GM21447 (cell line): Measurements from ENCODE around the gene MYBPC1.
A peak's percentile ranks its signal among the peaks of the same experiment; 100 is the strongest.

Experiments
- ATAC-seq: cut with Tn5 transposase; IDR thresholded peaks from one replicate; pipeline ENCODE4 v1.9.1; 2021; ENCODE audit not compliant: unreplicated experiment

The MYBPC1 gene

DNA sequence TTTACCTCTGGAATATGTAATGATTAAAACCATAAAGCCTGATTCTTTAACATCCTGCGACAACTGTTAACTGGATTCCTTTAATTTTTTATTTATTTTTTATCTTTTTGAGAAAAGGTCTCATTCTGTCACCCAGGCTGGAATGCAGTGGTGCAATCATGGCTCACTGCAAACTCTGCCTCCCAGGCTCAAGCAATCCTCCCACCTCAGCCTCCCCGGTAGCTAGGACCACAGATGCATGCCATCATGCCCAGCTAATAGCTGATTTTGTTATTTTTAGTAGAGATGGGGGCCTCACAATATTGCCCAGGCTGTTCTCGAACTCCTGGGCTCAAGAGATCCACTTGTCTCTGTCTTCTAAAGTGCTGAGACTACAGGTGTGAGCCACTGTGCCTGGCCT is 3.7 kb downstream of the MYBPC1 start:
- no peak for ATAC-seq

DNA sequence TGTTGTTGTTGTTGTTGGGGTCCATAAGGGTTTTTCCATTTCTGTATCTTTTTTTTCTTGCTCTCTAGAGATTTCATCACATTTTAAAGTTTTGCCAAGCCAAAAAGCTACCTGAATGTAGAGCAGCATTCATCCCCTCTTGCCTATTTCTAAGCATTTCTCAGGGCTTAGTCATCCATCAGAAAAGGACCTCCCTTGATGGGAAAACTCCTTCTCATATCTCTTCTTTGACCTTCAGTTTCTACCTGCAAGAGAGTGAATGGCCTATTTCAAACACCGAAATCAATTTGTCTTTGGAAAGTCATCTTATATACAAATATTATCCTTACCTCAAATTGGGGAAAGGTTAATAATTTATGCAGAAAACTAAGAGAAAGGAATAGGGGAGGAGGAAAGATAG is 4.5 kb downstream of the MYBPC1 start:
- no peak for ATAC-seq

DNA sequence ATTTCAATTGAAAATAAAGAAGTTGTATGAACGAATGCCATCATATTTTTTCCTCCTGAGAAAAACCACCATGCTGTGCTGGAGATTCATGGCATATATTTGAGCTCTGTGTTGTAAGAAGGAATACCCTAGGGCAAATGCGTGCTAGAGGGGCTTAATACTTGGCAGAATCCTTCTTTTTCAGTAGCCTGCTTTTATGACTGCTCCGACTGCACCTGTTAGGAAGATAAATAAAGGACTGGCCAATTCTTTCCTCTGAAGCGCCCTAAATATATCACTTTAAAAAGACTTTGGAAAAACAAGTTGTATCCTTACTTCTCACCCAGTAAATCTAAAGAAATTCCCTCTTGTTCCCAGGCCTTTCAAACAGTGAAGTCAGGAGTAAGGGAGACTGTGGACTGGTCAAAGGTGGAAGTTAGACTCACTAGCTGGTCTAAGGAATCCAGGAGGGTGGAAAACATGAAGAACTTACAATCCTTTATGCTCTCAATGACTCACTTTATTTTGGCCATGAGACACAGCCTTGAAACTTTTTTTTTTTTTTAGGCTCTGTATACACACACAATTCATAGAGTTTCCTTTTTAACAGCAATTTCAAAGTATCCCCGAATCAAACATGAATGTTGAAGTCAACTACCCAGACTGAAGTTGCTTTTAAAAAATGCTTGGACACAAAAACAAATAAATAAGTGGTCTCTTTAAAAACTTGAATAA is 5.2 kb downstream of the MYBPC1 start:
- ATAC-seq = no peak

DNA sequence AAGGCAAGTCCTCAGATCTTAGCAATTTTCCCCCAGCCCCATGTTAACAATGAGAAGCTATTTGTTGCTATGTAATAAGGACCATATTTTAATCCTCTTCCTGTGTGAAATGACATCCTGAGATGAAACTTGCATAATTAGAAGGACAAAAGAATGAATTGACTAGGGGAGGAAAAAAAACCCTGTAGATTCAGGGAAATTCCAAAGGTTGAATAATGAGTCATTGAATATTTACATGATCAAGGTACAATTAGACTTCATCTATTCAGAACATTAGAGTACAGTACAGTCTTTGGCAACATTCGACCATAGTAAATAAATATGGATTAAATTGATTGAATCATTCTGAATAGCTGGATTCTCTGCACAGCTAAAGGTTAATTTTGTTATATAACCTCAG is 9.4 kb downstream of the MYBPC1 start:
- ATAC-seq = no peak

DNA sequence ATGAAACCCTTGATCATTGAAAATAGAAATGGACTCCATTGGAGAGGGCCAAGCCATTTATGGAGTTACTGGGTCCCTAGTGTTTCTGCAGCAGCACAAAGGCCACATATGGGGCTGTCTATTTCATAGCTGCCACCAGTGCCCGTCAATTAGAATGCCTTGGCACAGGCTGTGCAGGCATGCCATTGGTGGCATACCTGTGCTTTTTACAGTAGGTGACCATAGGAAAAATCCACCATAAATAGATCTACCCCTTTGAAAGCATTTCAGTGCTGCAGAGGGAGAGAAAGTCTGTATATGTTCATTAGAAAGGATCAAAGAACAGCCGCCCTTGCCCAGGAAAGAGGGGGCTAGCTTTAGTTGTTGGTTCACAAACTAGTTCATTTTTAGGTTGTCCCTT is 13.1 kb downstream of the MYBPC1 start:
- no peak for ATAC-seq

DNA sequence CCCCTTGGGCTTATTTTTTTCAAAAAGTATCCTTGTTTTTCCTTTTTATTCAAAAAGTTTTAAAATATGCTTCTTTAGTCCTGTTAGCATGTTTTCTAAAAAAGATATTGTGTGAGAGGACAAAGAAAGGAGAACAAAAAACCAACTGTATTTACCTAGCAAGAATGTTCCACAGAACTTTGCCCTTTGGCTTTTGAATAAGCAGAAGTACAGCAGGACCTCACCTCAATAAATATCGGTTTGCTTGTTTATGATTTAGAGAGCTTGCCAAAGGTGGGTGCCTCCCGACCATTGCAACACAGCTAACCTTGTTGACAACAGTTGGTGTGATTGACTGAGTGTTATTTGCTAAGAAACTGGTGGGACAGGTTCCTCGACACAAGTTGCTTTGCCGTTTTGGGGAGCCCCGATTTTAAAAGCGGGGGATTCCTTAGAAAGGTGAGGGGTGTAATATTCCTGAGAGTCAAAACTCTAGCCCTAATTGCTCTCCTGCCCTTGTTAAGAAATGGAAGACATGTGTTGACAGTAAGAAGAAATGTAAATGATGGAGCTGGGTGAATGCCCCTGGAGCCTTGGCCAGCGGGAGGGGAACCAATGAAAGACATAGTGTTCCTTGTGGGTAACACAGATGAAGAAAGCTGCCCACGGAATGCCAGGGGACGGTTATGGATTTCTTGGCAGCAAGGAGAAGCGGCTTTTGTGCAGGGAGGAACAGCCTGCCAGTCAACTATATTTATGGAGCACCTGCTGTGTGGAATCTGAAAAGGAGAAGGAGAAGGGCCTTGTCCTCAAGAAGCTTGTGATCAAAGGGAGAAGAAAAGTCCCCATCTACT is 13.7 kb downstream of the MYBPC1 start:
- ATAC-seq = no peak

DNA sequence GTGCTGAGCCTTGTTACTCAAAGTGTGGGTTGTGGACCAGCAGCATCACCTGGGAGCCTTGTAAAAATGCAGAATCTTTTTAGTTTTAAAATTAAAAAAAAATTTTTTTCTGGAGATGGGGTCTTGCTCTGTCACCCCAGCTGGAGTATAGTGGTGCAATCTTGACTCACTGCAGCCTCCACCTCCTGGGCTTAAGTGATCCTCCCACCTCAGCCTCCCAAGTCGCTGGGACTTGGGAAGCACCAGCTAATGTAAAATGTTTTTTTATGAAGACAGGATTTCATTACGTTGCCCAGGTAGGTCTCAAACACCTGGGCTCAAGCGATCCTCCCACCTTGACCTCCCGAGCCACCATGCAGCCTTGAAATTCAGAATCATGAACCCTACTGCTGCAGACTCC is 14.4 kb downstream of the MYBPC1 start:
- no peak for ATAC-seq

DNA sequence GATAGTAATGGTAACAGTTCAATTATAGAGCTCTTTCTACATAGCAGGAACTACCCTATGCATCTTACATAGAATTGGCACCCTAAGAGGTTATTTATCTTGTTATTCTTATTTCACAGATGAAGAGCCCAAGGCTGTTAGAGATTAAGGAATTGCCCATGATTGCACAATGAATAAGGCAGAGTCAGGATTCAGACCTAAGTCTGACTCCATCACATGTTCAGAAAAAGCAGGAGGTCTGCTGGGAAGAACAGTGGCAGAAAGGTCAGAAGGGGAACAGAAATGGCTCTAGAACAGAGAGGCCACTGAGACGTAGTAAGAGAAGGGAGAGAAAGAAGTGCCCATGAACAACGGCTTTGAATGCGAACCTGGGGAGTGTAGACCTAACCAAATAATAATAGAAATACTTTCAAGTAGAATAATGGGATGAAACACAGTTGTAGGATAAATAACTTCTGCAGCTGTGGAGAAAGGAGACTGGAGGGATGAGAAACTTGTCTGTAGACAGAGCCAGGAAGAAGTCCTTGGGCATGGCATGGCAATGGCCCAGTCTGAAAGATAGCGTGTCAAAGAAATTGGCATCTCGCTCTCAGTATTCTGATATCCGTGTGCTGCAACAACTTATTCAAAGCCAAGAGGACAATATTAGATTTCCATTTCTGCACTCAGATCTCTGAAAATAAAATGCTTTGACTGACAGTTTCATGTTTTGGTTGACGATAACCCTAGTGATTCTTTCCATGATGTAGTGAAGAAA is 17.6 kb downstream of the MYBPC1 start:
- ATAC-seq = no peak

DNA sequence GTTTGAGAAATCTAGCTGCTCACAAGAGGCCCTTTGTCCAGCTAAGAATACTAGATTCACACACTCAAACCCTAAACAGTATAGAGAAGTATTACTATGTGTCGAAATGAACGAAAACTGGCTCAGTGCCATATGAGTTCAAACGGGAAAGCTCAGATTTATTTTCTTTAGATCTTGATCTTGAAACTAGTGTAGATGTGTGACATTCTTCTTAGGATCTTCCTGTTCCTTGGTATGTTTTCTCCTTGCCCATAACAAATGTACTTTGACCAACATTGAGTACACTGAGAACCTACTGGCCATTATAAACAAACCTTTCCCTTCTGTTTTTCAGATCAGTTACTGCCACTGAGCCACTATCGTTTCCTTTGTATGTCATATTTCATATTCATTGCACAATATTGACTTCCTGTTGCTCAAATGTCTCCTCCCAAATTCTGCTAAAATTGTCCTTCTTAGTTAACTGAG is 21.3 kb downstream of the MYBPC1 start:
- ATAC-seq = no peak

DNA sequence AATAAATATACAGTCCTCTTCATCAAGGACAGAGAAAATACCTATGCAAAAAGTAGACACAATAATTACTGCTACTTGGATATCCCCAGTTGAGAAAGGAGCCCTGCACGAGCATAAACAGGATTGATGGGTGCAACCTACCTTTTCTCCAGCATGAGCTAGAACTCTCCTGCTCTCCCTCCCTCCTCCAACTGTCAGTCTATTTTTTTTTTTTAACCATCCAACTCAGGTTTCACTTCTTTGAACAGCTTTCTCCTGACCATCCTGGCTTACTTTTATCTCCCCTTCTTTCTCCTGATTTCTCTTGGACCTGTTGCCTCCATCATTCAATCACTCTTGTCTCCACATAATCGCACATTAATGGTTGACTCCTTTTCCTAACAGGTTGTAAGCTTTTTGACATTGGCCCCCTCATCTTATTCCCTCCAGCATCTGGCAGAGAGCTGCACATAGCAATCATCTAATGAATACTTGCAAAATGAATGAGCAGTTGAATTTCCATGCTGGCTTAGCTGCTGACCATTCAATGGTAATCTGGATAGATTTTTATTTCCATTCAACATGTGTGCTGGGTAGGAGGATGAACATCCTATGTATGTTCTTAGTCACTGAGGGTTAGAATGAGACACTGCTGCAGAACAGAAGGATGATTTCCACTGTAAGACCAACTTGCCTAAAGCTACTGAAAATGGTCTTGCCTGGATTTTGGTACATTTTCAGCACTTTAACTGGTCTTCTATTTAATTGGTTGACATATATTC is 24.4 kb downstream of the MYBPC1 start:
- ATAC-seq = no peak

DNA sequence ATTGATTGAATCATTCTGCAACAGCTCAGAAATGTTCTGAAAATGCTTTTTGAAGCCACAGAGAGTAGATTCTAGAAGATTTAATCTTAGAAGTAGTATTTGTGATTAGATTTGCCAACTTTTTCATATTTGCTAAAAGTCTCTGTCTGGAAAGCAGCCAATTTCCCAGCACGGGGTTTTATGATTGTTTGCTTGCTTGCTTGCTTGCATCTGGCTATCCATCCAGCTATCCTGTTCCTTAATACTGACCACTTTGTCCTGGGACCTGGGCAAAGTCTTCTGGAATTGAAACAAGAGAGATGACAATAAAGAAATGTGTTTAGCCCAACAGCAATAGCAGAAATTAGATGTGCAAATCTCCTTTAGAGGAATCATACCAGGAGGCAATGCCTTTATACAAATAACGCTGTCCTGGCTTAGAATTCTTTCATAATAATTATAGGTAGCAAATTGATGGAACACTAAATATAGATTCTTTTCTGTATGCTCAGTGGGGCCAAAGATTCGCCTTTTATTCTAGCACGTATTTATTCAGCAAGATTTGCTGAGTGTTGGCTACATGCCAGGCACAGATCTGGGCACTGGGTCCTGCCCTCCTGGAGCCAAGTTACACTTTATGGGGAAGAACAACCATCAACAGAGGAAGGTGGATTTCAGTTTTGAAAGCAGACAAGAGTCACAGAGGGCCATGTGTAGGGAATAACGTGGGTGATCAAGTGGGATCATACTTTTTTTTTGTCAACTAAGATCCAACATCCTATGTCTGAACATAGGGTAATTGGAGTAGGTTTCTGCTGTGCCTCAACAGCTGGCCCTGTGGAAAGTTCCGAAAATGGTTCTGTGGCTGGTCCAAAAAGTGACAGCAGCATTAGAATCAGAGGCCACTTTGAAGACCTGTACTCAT is 25.3 kb downstream of the MYBPC1 start:
- no peak for ATAC-seq

DNA sequence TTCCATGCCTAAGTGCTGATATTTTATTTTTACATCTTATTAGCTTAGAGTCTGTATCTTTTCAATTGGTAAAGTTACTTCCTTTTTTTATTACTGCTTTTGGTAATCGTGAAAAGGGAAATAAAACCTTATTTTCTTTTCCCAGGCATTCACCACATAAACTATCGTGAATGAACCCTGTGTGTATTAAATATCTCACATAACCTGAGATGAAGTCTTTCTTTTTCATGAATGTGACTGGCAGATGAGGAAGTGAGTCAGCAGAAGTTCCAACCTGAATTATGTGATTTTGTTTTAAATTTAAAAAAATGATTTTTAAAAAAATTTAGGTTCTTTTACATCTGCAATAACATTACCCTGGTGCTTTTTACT is 26.0 kb downstream of the MYBPC1 start:
- ATAC-seq = no peak

DNA sequence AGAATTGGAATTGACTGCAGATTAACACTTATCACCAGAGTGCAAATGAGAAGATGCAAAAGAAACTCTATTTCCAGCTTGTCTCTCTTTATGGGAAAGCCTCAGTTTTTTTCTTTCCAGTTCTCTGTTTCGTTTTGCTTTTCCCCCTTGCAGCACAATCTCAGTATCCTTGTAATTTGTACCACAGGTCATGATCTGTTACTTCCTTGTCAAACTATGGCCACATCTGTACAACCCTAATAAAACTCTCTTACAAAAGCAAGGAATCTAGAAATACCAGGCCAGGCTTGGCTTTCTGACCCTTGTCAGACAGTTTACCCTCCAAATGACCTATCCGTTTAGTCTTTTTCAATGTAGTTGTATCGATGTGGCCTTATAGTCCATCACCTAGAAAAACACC is 33.9 kb downstream of the MYBPC1 start:
- ATAC-seq = no peak

DNA sequence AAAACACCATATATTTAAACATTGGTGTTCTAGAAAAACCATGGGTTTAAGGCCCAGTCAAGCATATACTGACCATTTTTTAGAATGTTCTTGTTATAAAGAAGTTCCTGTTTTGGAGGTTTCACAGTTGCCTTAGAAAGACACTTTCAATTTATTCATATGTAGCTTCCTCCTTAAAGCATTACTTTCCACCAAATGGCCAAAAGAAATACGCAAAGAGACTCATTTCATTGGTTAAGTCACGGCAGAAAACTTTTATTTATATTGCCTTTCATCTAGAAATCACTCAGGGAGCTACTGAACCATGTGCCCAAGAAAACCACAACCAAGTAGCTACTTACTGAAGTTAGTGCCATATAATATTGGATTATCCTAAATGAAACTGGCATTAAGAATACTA is 40.0 kb downstream of the MYBPC1 start:
- peak; percentile 98 for ATAC-seq

DNA sequence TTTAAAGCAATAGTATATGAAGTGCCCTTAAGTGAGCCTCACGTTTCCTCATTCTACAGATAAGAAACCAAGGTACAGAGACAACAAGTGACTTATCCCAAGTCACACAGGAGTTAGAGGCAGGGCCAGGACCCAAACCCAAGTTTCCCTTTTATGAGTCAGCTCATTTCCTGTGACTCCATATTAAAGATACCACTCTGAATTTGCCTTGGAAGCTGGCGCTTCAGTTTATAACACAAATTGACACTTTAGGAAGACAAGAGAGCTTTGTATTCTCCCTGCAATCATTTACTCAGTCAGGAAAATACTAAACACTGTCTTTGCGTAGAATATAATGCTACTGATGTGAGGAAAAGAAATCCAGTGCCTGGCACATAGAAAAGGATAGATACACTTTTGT is 43.2 kb downstream of the MYBPC1 start:
- no peak for ATAC-seq

DNA sequence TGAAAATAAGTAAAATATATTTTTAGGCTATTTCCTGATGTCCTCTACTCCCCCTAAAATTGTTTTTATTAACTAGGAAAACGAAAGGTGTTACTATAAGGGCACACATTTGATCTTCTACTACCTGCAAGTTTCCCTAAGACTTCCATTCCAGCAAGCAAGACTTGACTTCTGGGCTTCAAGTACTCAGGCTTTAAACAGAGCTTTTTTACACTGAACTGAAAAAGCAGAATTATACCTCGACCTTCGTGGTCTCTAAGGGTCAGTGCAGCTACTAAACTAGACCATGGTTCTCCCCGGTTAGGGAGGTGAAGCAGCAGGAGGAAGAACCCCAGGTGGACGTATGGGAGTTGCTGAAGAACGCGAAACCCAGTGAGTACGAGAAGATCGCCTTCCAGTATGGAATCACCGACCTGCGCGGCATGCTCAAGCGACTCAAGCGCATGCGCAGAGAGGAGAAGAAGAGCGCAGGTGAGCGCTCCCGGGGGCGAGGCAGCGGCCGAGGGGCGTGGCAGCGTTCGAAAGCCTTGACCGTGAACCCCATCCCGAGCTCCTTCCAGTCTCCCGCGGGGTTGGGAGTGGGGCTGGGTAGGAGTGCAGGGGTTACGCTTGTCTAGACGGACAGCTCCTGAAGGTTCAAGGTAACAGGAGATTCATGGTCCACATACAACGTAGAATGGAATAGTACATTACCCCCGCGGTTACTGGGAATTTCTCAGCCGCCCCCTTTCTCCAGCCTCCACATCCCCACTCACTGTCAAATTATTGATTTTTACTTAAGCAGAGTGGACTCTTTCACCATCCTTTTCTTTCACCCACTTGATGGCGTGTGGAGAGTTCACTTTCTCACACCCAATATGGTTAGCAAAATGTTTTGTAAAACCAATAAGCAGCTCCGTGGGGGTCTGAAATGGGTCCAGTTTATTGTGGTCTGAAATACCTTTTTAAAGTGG is 47.6 kb downstream of the MYBPC1 start:
- no peak for ATAC-seq

DNA sequence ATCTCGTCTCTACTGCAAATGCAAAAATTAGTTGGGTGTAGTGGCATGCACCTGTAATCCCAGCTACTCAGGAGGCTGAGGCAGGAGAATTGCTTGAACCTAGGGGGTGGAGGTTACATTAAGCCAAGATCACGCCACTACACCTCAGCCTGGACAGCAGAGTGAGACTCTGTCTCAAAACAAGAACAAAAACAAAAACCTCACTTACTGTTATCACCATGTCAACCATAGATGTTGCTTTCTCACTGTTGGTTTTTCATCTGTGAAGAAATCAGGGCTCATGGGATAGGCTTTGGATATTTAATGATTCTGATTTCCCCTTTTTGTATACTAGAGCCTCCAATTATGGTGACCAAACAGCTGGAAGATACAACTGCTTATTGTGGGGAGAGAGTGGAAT is 52.9 kb downstream of the MYBPC1 start:
- no peak for ATAC-seq

DNA sequence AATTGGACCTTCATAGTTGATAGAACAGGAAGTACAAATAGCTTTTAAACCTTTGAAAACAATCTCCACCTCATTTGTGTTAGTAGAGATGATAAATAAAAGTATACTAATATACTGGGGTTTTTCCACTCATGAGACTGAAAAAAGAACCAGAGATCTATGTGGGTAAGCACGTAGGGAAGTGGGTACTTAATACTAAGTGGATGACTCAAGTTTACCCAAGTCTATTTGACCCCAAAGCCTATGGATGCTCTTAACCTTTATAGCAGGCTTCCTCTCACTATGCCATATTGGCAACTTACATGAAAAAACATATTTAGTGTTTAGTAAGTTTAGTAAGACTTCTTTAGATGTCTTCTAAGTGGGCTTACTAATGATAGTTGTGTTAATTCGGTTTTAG is 53.4 kb downstream of the MYBPC1 start:
- no peak for ATAC-seq
